DOHH2 (cell line): Measurements from ENCODE around the gene SLC30A2.

Experiments
- H3F3A ChIP-seq: fragments of 200-600 bp; sonication (generic), shearing (Covaris generic); 2 replicates; pipeline ENCODE4 v1.6.0; 2016; ENCODE audit warnings: antibody characterized with exemption, mild to moderate bottlenecking; ENCODE audit not compliant: control insufficient read depth, insufficient read depth
- H3K27ac ChIP-seq: fragments of 200-600 bp; sonication (generic); 2 replicates; pipeline ENCODE4 v1.5.1; 2014; ENCODE audit warnings: low read depth, mild to moderate bottlenecking, low read length, moderate library complexity
- H3K27me3 ChIP-seq: fragments of 200-600 bp; sonication (generic); 2 replicates; pipeline ENCODE4 v1.6.1; 2014; ENCODE audit warnings: mild to moderate bottlenecking, low read length, mixed read lengths; ENCODE audit not compliant: control insufficient read depth
- H3K36me3 ChIP-seq: fragments of 200-600 bp; sonication (generic); 2 replicates; pipeline ENCODE4 v1.6.1; 2014; ENCODE audit warnings: mild to moderate bottlenecking, low read length, moderate library complexity, mixed read lengths; ENCODE audit not compliant: control insufficient read depth
- H3K4me1 ChIP-seq: fragments of 200-600 bp; sonication (generic); 2 replicates; pipeline ENCODE4 v1.6.1; 2014; ENCODE audit warnings: mild to moderate bottlenecking, low read length, mixed read lengths; ENCODE audit not compliant: control insufficient read depth
- H3K4me2 ChIP-seq: fragments of 200-600 bp; sonication (generic); 2 replicates; pipeline ENCODE4 v1.6.0; 2014; ENCODE audit warnings: mild to moderate bottlenecking, low read length, moderate library complexity
- H3K4me3 ChIP-seq: fragments of 200-600 bp; sonication (generic); 2 replicates; pipeline ENCODE4 v1.5.1; 2014; ENCODE audit warnings: mild to moderate bottlenecking, low read length, mixed read lengths
- H3K79me2 ChIP-seq: fragments of 200-600 bp; sonication (generic); 2 replicates; pipeline ENCODE4 v1.6.1; 2014; ENCODE audit warnings: mild to moderate bottlenecking, low read length, mixed read lengths; ENCODE audit not compliant: control insufficient read depth
- H3K9me2 ChIP-seq: fragments of 200-600 bp; sonication (generic); replicated peaks from 2 replicates; pipeline ENCODE4 v1.6.1; 2014; ENCODE audit warnings: mild to moderate bottlenecking, low read length, mixed read lengths; ENCODE audit not compliant: control insufficient read depth
- H3K9me3 ChIP-seq: fragments of 200-600 bp; sonication (generic); 2 replicates; pipeline ENCODE4 v1.6.1; 2014; ENCODE audit warnings: antibody characterized with exemption, low read length, mixed read lengths; ENCODE audit not compliant: control insufficient read depth, insufficient read depth
- H4K20me1 ChIP-seq: fragments of 200-600 bp; sonication (generic); 2 replicates; pipeline ENCODE4 v1.6.0; 2014; ENCODE audit warnings: low read depth, mild to moderate bottlenecking, antibody characterized with exemption, low read length, moderate library complexity; ENCODE audit not compliant: control insufficient read depth, insufficient read depth
- EZH2phosphoT487 ChIP-seq: fragments of 200-600 bp; sonication (generic); IDR thresholded peaks from 2 replicates; pipeline ENCODE4 v1.6.1; 2017; ENCODE audit warnings: borderline replicate concordance, mild to moderate bottlenecking, antibody characterized with exemption, low read length, moderate library complexity, mixed read lengths
- TF ChIP-seq, protein P1 (sequence below): fragments of 200-600 bp; sonication (generic); IDR thresholded peaks from one replicate; pipeline ENCODE4 v1.5.1; 2014; ENCODE audit warnings: antibody characterized with exemption, mild to moderate bottlenecking, low read depth, low read length; ENCODE audit not compliant: poor library complexity, severe bottlenecking

The SLC30A2 gene

DNA sequence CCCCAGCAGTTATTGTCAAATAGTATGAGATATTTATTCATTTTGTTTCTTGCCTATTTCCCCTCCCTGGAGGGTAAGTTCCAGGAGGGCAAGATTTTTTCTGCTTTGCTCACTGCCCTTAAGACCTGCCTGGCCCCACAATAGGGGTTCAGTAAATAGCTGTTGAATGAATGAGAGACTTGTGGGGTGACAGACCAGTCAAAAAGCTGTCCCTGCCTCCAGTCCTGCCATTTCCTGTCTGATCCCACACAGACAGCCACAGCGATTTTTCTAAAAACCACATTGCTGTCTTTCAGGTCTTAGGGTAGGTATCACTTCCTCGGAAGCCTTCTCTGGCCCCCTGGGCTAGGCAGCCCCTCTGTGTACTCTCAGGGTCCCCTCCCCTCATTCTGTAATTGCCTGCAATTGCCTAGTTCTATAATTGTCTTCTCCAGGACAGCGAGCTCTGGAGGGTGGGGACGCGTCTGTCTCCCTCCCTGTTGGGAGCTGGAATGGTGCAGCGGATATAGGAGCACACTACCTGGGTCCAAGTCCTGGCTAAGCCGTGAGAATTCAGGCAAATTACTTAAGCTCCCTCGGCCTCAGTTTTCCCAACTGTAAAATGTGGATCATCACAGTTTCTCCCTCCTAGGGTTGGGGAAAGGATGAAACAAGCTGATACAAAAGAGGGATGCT is 26.1 kb downstream of the SLC30A2 start:
- Histone ChIP-seq H3K27me3 (peaks cover 8% of the 10 kb centered on the region), H3K27ac (no peak overlapping the region), H3K79me2 (no peaks in the 10 kb centered on the region), H3K9me3 (no peaks in the 10 kb centered on the region), H3F3A (no peaks in the 10 kb centered on the region), H3K9me2 (no peaks in the 10 kb centered on the region), H3K4me3 (no peak overlapping the region), H4K20me1 (no peaks in the 10 kb centered on the region), H3K36me3 (no peaks in the 10 kb centered on the region), H3K4me1 (no peaks in the 10 kb centered on the region), H3K4me2 (no peak overlapping the region)
- TF ChIP-seq EZH2phosphoT487: no peak
- TF ChIP-seq, protein P1, sequence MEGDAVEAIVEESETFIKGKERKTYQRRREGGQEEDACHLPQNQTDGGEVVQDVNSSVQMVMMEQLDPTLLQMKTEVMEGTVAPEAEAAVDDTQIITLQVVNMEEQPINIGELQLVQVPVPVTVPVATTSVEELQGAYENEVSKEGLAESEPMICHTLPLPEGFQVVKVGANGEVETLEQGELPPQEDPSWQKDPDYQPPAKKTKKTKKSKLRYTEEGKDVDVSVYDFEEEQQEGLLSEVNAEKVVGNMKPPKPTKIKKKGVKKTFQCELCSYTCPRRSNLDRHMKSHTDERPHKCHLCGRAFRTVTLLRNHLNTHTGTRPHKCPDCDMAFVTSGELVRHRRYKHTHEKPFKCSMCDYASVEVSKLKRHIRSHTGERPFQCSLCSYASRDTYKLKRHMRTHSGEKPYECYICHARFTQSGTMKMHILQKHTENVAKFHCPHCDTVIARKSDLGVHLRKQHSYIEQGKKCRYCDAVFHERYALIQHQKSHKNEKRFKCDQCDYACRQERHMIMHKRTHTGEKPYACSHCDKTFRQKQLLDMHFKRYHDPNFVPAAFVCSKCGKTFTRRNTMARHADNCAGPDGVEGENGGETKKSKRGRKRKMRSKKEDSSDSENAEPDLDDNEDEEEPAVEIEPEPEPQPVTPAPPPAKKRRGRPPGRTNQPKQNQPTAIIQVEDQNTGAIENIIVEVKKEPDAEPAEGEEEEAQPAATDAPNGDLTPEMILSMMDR: no peak

GRCh38 chr1:26017606-26018005 is 28.3 kb downstream of the SLC30A2 start:
- Histone ChIP-seq H3K36me3 (no peaks in the 10 kb centered on the region), H3K27ac (no peak overlapping the region)

DNA sequence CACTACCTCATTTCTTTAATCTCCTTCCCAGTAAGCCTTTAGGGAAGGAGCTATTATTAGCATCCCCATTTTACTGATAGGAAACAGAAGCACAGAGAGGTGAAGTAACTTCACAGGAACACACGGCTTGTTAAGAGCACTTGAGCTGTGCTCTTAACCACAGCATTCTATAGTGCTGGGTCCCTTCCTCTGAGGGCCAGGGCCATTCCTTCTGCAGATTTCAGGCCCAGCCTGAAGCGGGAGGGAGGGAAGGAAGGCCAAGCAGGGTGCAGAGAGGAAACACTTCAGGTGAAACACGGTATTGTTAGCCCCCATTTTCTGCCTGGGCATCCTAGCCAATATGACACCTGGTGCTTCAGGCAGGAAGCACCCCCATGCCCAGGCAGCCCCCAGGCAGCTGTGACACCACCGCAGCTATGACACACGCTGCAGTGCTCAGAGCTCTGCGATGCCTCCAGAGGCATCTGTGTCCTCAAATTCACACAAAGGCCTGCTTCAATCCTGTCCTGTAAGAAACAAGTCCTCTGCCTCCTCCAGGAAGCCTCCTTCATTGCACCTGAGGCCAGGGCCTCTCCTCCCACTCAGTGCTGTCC is 28.9 kb downstream of the SLC30A2 start:
- Histone ChIP-seq H3K27ac (no peak overlapping the region), H3F3A (no peaks in the 10 kb centered on the region), H3K79me2 (no peaks in the 10 kb centered on the region), H3K4me3 (no peak overlapping the region), H3K27me3 (peaks cover 3% of the 10 kb centered on the region; the same call in 1 of the 2 replicates), H3K4me2 (no peak overlapping the region), H3K9me3 (no peaks in the 10 kb centered on the region), H4K20me1 (no peaks in the 10 kb centered on the region), H3K4me1 (no peaks in the 10 kb centered on the region), H3K36me3 (no peaks in the 10 kb centered on the region), H3K9me2 (no peaks in the 10 kb centered on the region)
- no peak for TF ChIP-seq EZH2phosphoT487
- TF ChIP-seq, protein P1: no peak

More at GRCh38 chr1:26017606-26018005, 28.3 kb downstream of the SLC30A2 start:
- H3K27me3 ChIP-seq: peaks cover 3% of the 10 kb centered on the region; the same call in 1 of the 2 replicates
- H3F3A ChIP-seq: no peaks in the 10 kb centered on the region
- no peaks in the 10 kb centered on the region for H3K79me2 ChIP-seq
- no peaks in the 10 kb centered on the region for H3K9me2 ChIP-seq
- H3K9me3 ChIP-seq: no peaks in the 10 kb centered on the region
- H3K4me1 ChIP-seq: no peaks in the 10 kb centered on the region
- no peaks in the 10 kb centered on the region for H4K20me1 ChIP-seq
- no peak for TF ChIP-seq EZH2phosphoT487
- TF ChIP-seq, protein P1: no peak
- no peak overlapping the region for H3K4me3 ChIP-seq
- H3K4me2 ChIP-seq: no peak overlapping the region
